Measurements from ENCODE around the gene PEDS1. TPM values are rescaled to one million over a fixed set of nuclear protein-coding genes. Genes with fewer than 3 reads are reported as not detected.

The PEDS1 gene
- total and polyA plus RNA-seq, 2 of the 13 experiments (the other 11 are each of a cell fraction or from before 2014, with no cell fraction given): 30.5 to 93.9 TPM

GRCh38 chr20:50172347-50173013, 19.0 kb upstream of the PEDS1 start (continued):
- peak; percentile 70; the same call in 1 of the 2 replicates for TF ChIP-seq ZSCAN22 (CRISPR knock-in tag; IDR thresholded peaks at IDR 0.05)
- TF ChIP-seq HINFP (CRISPR knock-in tag; IDR thresholded peaks at IDR 0.05; ENCODE audit: low read depth): peak; percentile 25; the same call in 1 of the 2 replicates
- peak; percentile 96 for TF ChIP-seq NFATC3 (CRISPR knock-in tag; IDR thresholded peaks at IDR 0.05)
- TF ChIP-seq ZNF572 (CRISPR knock-in tag; IDR thresholded peaks at IDR 0.05): no peak; the same call in 1 of the 2 replicates
- 0 out of 2 replicates have a peak, but pooled peaks have one; percentile 79 for TF ChIP-seq ZNF513 (CRISPR knock-in tag; conservative IDR thresholded peaks at IDR 0.05)
- TF ChIP-seq NRL (CRISPR knock-in tag; IDR thresholded peaks at IDR 0.05; ENCODE audit: borderline replicate concordance): peak; percentile 92; the same call in 1 of the 2 replicates
- TF ChIP-seq ZNF256 (CRISPR knock-in tag; conservative IDR thresholded peaks at IDR 0.05): peak; percentile 86
- no peak for TF ChIP-seq TAF15 (IDR thresholded peaks at IDR 0.05; ENCODE audit: low read depth, low read length, poor library complexity, severe bottlenecking)
- peak; percentile 83; the same call in 1 of the 2 replicates for TF ChIP-seq GTF3A (CRISPR knock-in tag; conservative IDR thresholded peaks at IDR 0.05)
- peak; percentile 96 for TF ChIP-seq HOXA5 (CRISPR knock-in tag; IDR thresholded peaks at IDR 0.05)
- peak; percentile 73; the same call in 1 of the 2 replicates for TF ChIP-seq MXD4 (CRISPR knock-in tag; IDR thresholded peaks at IDR 0.05)
- peak; percentile 95 for TF ChIP-seq ZNF772 (CRISPR knock-in tag; IDR thresholded peaks at IDR 0.05)
- TF ChIP-seq U2AF2 (IDR thresholded peaks at IDR 0.05; ENCODE audit: low read depth, low read length): 0 out of 2 replicates have a peak, but pooled peaks have one; percentile 3
- peak; percentile 74 for TF ChIP-seq GATAD1 (CRISPR knock-in tag; IDR thresholded peaks at IDR 0.05)
- peak; percentile 62 for TF ChIP-seq TFE3 (CRISPR knock-in tag; IDR thresholded peaks at IDR 0.05)
- TF ChIP-seq ZNF317 (CRISPR knock-in tag; IDR thresholded peaks at IDR 0.05): peak; percentile 94
- TF ChIP-seq ZNF496 (CRISPR knock-in tag; IDR thresholded peaks at IDR 0.05; ENCODE audit: insufficient replicate concordance): no peak
- TF ChIP-seq DNMT3B (CRISPR knock-in tag; conservative IDR thresholded peaks at IDR 0.05): 0 out of 2 replicates have a peak, but pooled peaks have one; percentile 54
- peak; percentile 92 for TF ChIP-seq BCL3 (CRISPR knock-in tag; IDR thresholded peaks at IDR 0.05)
- no peak for TF ChIP-seq PLSCR1 (CRISPR knock-in tag; IDR thresholded peaks at IDR 0.05; ENCODE audit: borderline replicate concordance)
- peak; percentile 76 for TF ChIP-seq RELA (CRISPR knock-in tag; IDR thresholded peaks at IDR 0.05)
- peak; percentile 80 for TF ChIP-seq CREM (IDR thresholded peaks at IDR 0.05)
- TF ChIP-seq CREM (CRISPR knock-in tag; IDR thresholded peaks at IDR 0.05): no peak
- TF ChIP-seq PCBP1 (IDR thresholded peaks at IDR 0.05; ENCODE audit: borderline replicate concordance, low read depth, low read length): peak; percentile 88; the same call in 1 of the 2 replicates

Measured in HepG2 (cell line).